ENCODE measurements around the gene KCNIP4.
"Not testable (repeated sequence)": the region's sequence is repeated elsewhere in the genome, so short reads cannot be mapped to it uniquely, and the experiment has no call there.

Gene KCNIP4

DNA sequence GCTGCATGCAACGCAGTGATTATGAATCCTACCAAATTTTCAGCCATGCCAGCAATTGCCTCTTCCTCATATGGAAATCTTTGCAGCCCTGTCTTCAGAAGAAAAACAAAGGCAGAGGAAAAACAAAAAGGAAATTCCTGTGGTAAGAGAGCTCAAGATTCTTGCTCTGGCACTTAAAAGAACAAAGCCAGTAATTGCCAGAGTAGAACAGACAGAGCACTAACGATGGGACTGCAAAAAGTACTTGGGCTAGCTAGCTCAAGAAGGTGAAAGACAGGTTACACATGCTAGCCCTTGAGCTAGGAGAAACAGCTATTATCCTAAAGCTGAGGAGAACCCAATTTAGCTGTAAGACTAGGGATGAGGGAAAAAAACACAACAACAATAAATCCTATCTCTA is 582.3 kb downstream of the KCNIP4 start:
- no peak for DNase-seq (ENCODE audit: low read depth)

- no peak for DNase-seq (ENCODE audit: low read depth)
Observed at GRCh38 chr4:21363701-21364100, 584.9 kb downstream of the KCNIP4 start.

GRCh38 chr4:21352354-21352753 is 596.2 kb downstream of the KCNIP4 start:
- DNase-seq (ENCODE audit: low read depth): not testable (repeated sequence)

DNA sequence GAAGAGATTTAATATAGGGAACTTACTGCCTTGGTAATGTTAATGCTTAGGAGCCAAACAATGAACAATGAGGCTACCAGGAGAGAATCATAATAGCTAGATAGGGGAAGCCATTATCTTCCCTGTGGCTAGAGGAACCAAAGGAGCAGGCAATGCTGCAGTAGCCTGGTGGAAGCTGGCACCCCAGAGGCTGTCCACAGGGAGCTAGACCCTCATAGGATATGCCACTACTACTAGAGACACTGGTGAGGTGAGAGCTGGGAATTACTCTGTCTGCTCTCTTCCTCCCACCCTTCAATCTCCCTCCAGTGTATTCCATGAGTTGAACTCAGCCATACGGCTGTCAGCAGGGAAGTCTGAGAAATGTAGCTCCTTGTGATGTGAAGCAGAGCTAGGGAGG is 601.4 kb downstream of the KCNIP4 start:
- DNase-seq (ENCODE audit: low read depth): no peak

- DNase-seq (ENCODE audit: low read depth): no peak
Observed at GRCh38 chr4:21327976-21328700, 620.4 kb downstream of the KCNIP4 start.

DNA sequence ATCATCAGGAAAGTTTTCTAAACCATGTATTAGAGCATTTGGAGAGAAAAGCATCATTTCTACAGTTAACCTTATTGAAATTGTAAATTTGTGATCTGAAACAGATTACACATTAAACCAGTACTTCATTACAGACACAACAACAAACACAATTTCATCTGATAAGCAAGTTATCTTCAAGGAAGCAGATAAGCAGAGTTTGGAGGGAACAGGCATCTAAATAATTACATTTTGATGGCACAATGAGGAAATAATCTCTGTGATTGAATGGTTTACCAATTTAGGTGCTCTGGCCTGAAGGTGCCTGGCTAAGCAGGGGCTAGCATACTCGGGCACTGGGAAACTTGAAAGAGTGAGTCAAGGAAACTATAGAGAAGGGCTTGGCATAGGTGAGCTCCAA is 628.5 kb downstream of the KCNIP4 start:
- no peak for DNase-seq (ENCODE audit: low read depth)

- DNase-seq (ENCODE audit: low read depth): no peak
Observed at GRCh38 chr4:21307709-21308108, 640.9 kb downstream of the KCNIP4 start.

DNA sequence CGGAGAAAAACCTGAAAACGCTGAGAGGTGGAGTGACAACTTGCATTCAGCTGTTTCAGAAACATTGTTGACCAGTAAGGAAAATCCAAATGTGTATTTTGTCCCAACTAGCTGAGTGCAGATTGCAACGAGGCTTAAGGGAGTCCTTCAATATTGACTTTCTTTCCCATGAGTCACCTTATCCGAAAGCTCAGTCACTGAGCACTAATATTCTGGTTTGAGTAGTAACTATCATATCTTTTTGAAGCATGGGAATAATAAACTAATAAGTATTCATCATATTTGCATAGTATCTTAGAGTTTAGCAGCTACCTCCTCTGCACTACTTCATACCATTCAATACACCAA is 644.1 kb downstream of the KCNIP4 start:
- DNase-seq (ENCODE audit: low read depth): no peak

GRCh38 chr4:21290562-21290961 is 658.0 kb downstream of the KCNIP4 start:
- no peak for DNase-seq (ENCODE audit: low read depth)

DNA sequence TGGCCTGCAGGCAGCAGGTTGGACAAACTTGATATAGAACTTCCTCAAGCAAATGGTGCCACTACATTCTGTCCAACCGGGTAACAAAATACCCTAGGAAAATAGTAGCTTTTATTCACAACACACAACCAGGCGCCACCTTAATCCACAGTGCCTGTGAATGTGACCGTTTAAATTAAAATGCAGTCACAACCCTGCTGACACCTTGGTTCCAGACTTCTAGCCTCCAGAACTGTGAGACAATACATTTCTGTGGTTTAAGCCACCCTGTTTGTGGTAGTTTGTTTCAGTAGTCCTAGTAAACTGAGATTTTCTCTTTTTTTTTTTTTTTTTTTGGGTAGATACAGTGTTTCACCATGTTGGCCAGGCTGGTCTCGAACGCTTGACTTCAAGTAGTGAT is 672.5 kb downstream of the KCNIP4 start:
- DNase-seq (ENCODE audit: low read depth): no peak

DNA sequence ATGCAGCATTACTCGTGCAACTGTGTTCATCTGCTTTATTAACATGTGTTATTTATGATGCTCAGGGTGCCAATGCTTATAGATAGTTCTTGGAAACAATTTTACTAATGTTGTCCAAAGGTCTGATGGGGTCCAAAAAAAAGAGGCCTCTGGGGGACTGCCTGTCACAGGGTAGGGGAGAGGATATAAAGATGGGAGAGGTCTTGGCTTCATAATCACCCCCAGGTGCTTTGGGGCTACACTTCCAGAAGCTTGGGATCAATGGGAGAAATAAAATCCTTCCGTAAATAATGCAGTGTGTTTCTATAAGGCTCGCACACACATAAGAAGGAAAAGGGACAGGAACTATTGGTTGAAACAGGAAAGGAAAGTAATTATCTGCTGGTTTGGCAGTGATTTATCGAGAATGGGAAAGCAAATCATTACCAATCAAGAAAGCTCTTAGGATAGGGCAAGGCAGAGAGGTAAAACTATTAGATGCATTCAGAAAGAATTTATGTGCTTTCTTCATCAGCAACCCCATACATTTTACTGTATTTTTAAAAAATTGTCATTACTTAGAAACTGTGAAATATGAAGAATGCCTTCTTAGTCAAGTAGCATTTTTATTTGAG is 677.0 kb downstream of the KCNIP4 start:
- no peak for DNase-seq (ENCODE audit: low read depth)

GRCh38 chr4:21248331-21248730 is 700.2 kb downstream of the KCNIP4 start:
- no peak for DNase-seq (ENCODE audit: low read depth)

- no peak for DNase-seq (ENCODE audit: low read depth)
Observed at GRCh38 chr4:21242163-21242562, 706.4 kb downstream of the KCNIP4 start.

- no peak for DNase-seq (ENCODE audit: low read depth)
Observed at GRCh38 chr4:21226637-21227538, 721.7 kb downstream of the KCNIP4 start.

- DNase-seq (ENCODE audit: low read depth): no peak
Observed at GRCh38 chr4:21211846-21212245, 736.7 kb downstream of the KCNIP4 start.

GRCh38 chr4:21209860-21210259 is 738.7 kb downstream of the KCNIP4 start:
- no peak for DNase-seq (ENCODE audit: low read depth)

DNA sequence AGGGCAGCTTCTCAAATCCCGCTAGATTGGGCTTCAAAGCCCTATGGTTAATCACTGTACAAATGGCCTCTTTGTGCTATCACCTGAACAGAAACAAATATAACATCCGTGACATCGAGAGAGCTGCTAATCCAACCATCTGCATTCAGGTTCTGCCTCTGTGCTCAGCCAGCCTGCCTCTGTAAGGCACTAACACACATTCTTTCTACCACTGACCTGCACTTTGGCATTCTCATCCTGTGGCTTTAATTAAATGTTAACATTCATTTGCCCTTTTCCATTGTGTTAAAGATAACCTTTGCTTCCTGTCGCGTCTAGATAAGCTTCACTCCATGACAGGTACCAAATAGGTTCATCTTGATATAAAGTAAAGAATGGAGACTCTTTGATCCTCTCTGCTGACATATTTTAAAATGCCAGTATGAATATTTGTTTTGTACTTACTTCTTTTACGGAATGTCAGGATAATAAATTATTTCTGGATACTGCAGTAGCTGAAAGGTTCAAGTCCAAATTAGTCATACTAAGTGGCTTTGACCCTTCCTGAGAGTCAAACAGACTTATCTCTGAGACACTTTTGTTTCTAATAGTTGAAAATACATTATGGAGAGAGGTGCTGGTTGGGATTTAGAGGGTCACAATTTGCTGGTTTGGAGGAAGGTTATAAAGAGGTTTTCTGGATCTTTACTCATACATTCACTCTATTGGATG is 742.6 kb downstream of the KCNIP4 start:
- no peak for DNase-seq (ENCODE audit: low read depth)

- no peak for DNase-seq (ENCODE audit: low read depth)
Observed at GRCh38 chr4:21203416-21203815, 745.2 kb downstream of the KCNIP4 start.

DNA sequence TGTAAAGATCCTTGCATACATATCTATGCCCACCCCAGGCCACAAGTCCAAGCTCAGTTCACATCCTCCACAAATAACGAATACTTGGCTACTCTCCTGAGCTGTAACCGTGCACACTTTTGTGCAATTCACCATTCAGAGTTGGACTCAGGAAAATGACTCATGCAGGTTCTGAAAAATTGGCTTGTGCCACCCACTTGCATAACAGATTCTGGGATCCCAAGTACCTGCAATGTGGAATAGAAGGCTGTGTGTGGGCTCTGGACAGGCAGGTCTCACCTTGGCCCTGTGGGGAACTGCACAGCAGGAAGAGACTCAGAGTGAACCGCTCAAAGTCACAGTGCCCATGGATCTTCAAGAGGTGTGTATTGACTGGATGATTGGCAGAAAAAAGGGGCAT is 745.6 kb downstream of the KCNIP4 start:
- no peak for DNase-seq (ENCODE audit: low read depth)

GRCh38 chr4:21198683-21199082 is 749.9 kb downstream of the KCNIP4 start:
- no peak for DNase-seq (ENCODE audit: low read depth)

- DNase-seq (ENCODE audit: low read depth): no peak
Observed at GRCh38 chr4:21195682-21196081, 752.9 kb downstream of the KCNIP4 start.

- DNase-seq (ENCODE audit: low read depth): no peak
Observed at GRCh38 chr4:21192367-21192766, 756.2 kb downstream of the KCNIP4 start.
